Fibroblast of lung (primary cell): ENCODE data around the gene SUPT4H1.

Source experiments
- CTCF ChIP-seq, 2 donors: IDR thresholded peaks in 1 of 2; conservative IDR thresholded peaks in 1 of 2; 1 replicate in 1 of 2; 2 replicates in 1 of 2; pipeline ENCODE4 v1.5.1; 2011 to 2012; ENCODE audit warnings: low read length in 2 of 2, control low read depth in 1 of 2, inconsistent platforms in 1 of 2, low read depth in 1 of 2, mild to moderate bottlenecking in 1 of 2
- EZH2 ChIP-seq: IDR thresholded peaks from 2 replicates; pipeline ENCODE4 v1.5.1; 2012; ENCODE audit warnings: low read length, control low read depth, mild to moderate bottlenecking; ENCODE audit errors: missing control alignments

- no peak for TF ChIP-seq CTCF (conservative IDR thresholded peaks at IDR 0.05 in 1 of 2, IDR thresholded peaks at IDR 0.05 in 1 of 2; ENCODE audit: low read depth in 1 of 2, low read length in 2 of 2)
- TF ChIP-seq EZH2: no peak
Observed at GRCh38 chr17:58382872-58383242, 30.9 kb upstream of the SUPT4H1 start.
